Activated CD8-positive, alpha-beta T cell treated with anti-CD3 and anti-CD28 coated beads, Interleukin-2, amount 10 ng/mL, durations not matched to agents 7 days and 5 days (primary cell): Measurements from ENCODE around the gene PIAS1. TPM values are rescaled to one million over a fixed set of nuclear protein-coding genes. Genes with fewer than 3 reads are reported as not detected.
"Not testable (repeated sequence)": the region's sequence is repeated elsewhere in the genome, so short reads cannot be mapped to it uniquely, and the experiment has no call there.

Experiments used
- ATAC-seq: fragments of 150-1000 bp; cut with Tn5 transposase; one replicate; pipeline ENCODE4 v1.10.0; 2021; ENCODE audit warnings: moderate library complexity
- CTCF ChIA-PET: fragments of 350-600 bp; sonication (Branson Sonifier 250); formaldehyde crosslinking; loops from one replicate; lab custom pipeline; 2021; ENCODE audit warnings: antibody characterized with exemption; lab: Charles Lee
- POLR2A ChIA-PET: fragments of 350-600 bp; sonication (Branson Sonifier 250); formaldehyde crosslinking; loops from one replicate; lab custom pipeline; 2021; ENCODE audit warnings: antibody characterized with exemption; lab: Charles Lee
- DNase-seq: peaks from one replicate; pipeline ENCODE4 v3.0.0-alpha.2; 2020
- H3K27ac Mint-ChIP-seq: one replicate; pipeline ENCODE4 v1.8.0; 2021; ENCODE audit warnings: mild to moderate bottlenecking, mixed read lengths
- H3K27me3 Mint-ChIP-seq: one replicate; pipeline ENCODE4 v1.8.0; 2021; ENCODE audit warnings: low read depth, mixed read lengths
- H3K36me3 Mint-ChIP-seq: one replicate; pipeline ENCODE4 v1.8.0; 2021; ENCODE audit warnings: low read depth, mixed read lengths
- H3K4me1 Mint-ChIP-seq: one replicate; pipeline ENCODE4 v1.8.0; 2021; ENCODE audit warnings: low read depth, mixed read lengths
- H3K4me3 Mint-ChIP-seq: one replicate; pipeline ENCODE4 v1.8.0; 2021; ENCODE audit warnings: mild to moderate bottlenecking, mixed read lengths
- H3K9me3 Mint-ChIP-seq: one replicate; pipeline ENCODE4 v1.8.0; 2022; ENCODE audit warnings: mixed read lengths; ENCODE audit not compliant: insufficient read depth
- total RNA-seq, 2 experiments: library from RNA; stranded (reverse); gene quantifications; one replicate each; pipeline ENCODE4 v1.2.3, GENCODE V29; 2021

The PIAS1 gene
- 10 to 100 TPM; 40.6 to 44.2 TPM for total RNA-seq

GRCh38 chr15:68053701-68054627 is at the start of gene PIAS1:
Gene PIAS1 (plus strand): TSS chr15:68054315. CDS start chr15:68054327, 12 bp downstream.
- ChIA-PET CTCF (interaction anchor here (0.8 to 1.5 kb wide), 3 partner anchors 22 to 191 kb away, joined by 3 to 4 read pairs (median 3); no protein-coding TSS in a partner anchor), POLR2A (interaction anchor here (0.6 to 2.5 kb wide), 19 partner anchors 11 to 523 kb away, joined by 3 to 9 read pairs (median 3); no protein-coding TSS in a partner anchor)
- Mint-ChIP-seq H3K27ac (peak within 1 kb of the TSS; percentile 95), H3K9me3 (no peaks in the 10 kb centered on the region), H3K4me3 (peak within 1 kb of the TSS; percentile 97), H3K4me1 (peaks cover 37% of the 10 kb centered on the region), H3K27me3 (peaks cover 9% of the 10 kb centered on the region), H3K36me3 (peaks cover 10% of the 10 kb centered on the region)
- DNase-seq (peak; percentile 95), ATAC-seq (peak; percentile 94)

GRCh38 chr15:68007642-68008041 is 46.5 kb upstream of the PIAS1 start:
- ATAC-seq, H3K4me3 Mint-ChIP-seq, H3K36me3 Mint-ChIP-seq, H3K27me3 Mint-ChIP-seq, POLR2A ChIA-PET, H3K27ac Mint-ChIP-seq, CTCF ChIA-PET, DNase-seq, H3K9me3 Mint-ChIP-seq, H3K4me1 Mint-ChIP-seq: not testable (repeated sequence)

- Mint-ChIP-seq H3K27ac (no peak overlapping the region), H3K4me3 (no peak overlapping the region), H3K4me1 (no peaks in the 10 kb centered on the region), H3K9me3 (peaks cover 7% of the 10 kb centered on the region), H3K36me3 (peaks cover 3% of the 10 kb centered on the region), H3K27me3 (peaks cover 16% of the 10 kb centered on the region)
- POLR2A ChIA-PET, result no interaction called here
- ATAC-seq (no peak), DNase-seq (no peak)
- CTCF ChIA-PET, result no interaction called here
Observed at GRCh38 chr15:68010361-68011153, 43.6 kb upstream of the PIAS1 start.

- ATAC-seq, result no peak
- DNase-seq, result no peak
- Mint-ChIP-seq H3K4me3 (no peak overlapping the region), H3K27me3 (peaks cover 16% of the 10 kb centered on the region), H3K36me3 (no peaks in the 10 kb centered on the region), H3K9me3 (peaks cover 3% of the 10 kb centered on the region), H3K4me1 (no peaks in the 10 kb centered on the region), H3K27ac (no peak overlapping the region)
- ChIA-PET CTCF (no interaction called here), POLR2A (no interaction called here)
Observed at GRCh38 chr15:68012911-68013310, 41.2 kb upstream of the PIAS1 start.

- ChIA-PET POLR2A (no interaction called here), CTCF (no interaction called here)
- Mint-ChIP-seq H3K4me3 (no peak overlapping the region), H3K36me3 (no peaks in the 10 kb centered on the region), H3K27me3 (peaks cover 12% of the 10 kb centered on the region), H3K4me1 (no peaks in the 10 kb centered on the region), H3K27ac (no peak overlapping the region), H3K9me3 (no peaks in the 10 kb centered on the region)
- DNase-seq (no peak), ATAC-seq (no peak)
Observed at GRCh38 chr15:68014219-68014618, 39.9 kb upstream of the PIAS1 start.

GRCh38 chr15:68015244-68015643 is 38.9 kb upstream of the PIAS1 start:
- CTCF ChIA-PET, result no interaction called here
- Mint-ChIP-seq H3K4me1 (no peaks in the 10 kb centered on the region), H3K27me3 (peaks cover 9% of the 10 kb centered on the region), H3K27ac (no peak overlapping the region), H3K36me3 (no peaks in the 10 kb centered on the region), H3K4me3 (no peak overlapping the region), H3K9me3 (no peaks in the 10 kb centered on the region)
- ATAC-seq, result no peak
- POLR2A ChIA-PET, result no interaction called here
- no peak for DNase-seq

- no peaks in the 10 kb centered on the region for H3K9me3 Mint-ChIP-seq
- no peaks in the 10 kb centered on the region for H3K4me1 Mint-ChIP-seq
- CTCF ChIA-PET, result no interaction called here
- POLR2A ChIA-PET, result no interaction called here
- no peaks in the 10 kb centered on the region for H3K36me3 Mint-ChIP-seq
- H3K4me3 Mint-ChIP-seq, result no peak overlapping the region
- ATAC-seq, result no peak
- peaks cover 9% of the 10 kb centered on the region for H3K27me3 Mint-ChIP-seq
- no peak overlapping the region for H3K27ac Mint-ChIP-seq
- DNase-seq, result no peak
Observed at GRCh38 chr15:68017201-68017600, 36.9 kb upstream of the PIAS1 start.

GRCh38 chr15:68018797-68019444 is 35.2 kb upstream of the PIAS1 start:
- POLR2A ChIA-PET, result interaction anchor here (0.9 kb wide), 1 partner anchor 13 kb away, joined by 3 read pairs; no protein-coding TSS in a partner anchor
- H3K27ac Mint-ChIP-seq, result no peak overlapping the region

GRCh38 chr15:68019814-68020525 is 34.1 kb upstream of the PIAS1 start:
- no peak for ATAC-seq
- no peak for DNase-seq
- no peak overlapping the region for H3K4me3 Mint-ChIP-seq
- ChIA-PET CTCF (no interaction called here), POLR2A (interaction anchor here (0.9 kb wide), 1 partner anchor 15 kb away, joined by 3 read pairs; no protein-coding TSS in a partner anchor)
- no peaks in the 10 kb centered on the region for H3K9me3 Mint-ChIP-seq
- H3K27ac Mint-ChIP-seq, result no peak overlapping the region
- H3K4me1 Mint-ChIP-seq, result no peaks in the 10 kb centered on the region
- no peaks in the 10 kb centered on the region for H3K36me3 Mint-ChIP-seq
- no peaks in the 10 kb centered on the region for H3K27me3 Mint-ChIP-seq

More at GRCh38 chr15:68018797-68019444, 35.2 kb upstream of the PIAS1 start:
- no peaks in the 10 kb centered on the region for H3K9me3 Mint-ChIP-seq
- ATAC-seq (no peak), DNase-seq (no peak)
- H3K27me3 Mint-ChIP-seq, result peaks cover 5% of the 10 kb centered on the region
- no peak overlapping the region for H3K4me3 Mint-ChIP-seq
- CTCF ChIA-PET, result no interaction called here
- no peaks in the 10 kb centered on the region for H3K4me1 Mint-ChIP-seq
- H3K36me3 Mint-ChIP-seq, result no peaks in the 10 kb centered on the region

- ATAC-seq (no peak), DNase-seq (no peak)
- no peak overlapping the region for H3K27ac Mint-ChIP-seq
- no peak overlapping the region for H3K4me3 Mint-ChIP-seq
- no peaks in the 10 kb centered on the region for H3K27me3 Mint-ChIP-seq
- CTCF ChIA-PET, result no interaction called here
- no peaks in the 10 kb centered on the region for H3K9me3 Mint-ChIP-seq
- no peaks in the 10 kb centered on the region for H3K36me3 Mint-ChIP-seq
- H3K4me1 Mint-ChIP-seq, result no peaks in the 10 kb centered on the region
- POLR2A ChIA-PET, result no interaction called here
Observed at GRCh38 chr15:68020685-68021084, 33.4 kb upstream of the PIAS1 start.

- ChIA-PET POLR2A (no interaction called here), CTCF (no interaction called here)
- Mint-ChIP-seq H3K27ac (no peak overlapping the region), H3K9me3 (no peaks in the 10 kb centered on the region), H3K4me3 (no peak overlapping the region), H3K27me3 (no peaks in the 10 kb centered on the region), H3K36me3 (no peaks in the 10 kb centered on the region), H3K4me1 (no peaks in the 10 kb centered on the region)
- ATAC-seq (no peak), DNase-seq (no peak)
Observed at GRCh38 chr15:68022061-68022460, 32.1 kb upstream of the PIAS1 start.
